Measurements from ENCODE around the gene HSF2.

DNA sequence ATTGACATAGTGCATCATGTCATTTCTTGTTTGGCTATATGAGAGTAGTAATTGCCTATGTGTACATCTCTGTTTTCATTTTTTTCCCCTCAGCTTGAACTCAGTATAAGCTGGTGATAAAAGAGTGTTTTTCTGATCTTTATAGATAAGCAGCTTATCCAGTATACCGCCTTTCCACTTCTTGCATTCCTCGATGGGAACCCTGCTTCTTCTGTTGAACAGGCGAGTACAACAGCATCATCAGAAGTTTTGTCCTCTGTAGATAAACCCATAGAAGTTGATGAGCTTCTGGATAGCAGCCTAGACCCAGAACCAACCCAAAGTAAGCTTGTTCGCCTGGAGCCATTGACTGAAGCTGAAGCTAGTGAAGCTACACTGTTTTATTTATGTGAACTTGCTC, 32.3 kb downstream of the HSF2 start:
- TF ChIP-seq POLR2A (IDR thresholded peaks at IDR 0.05) = no peak
- TF ChIP-seq, protein P1, sequence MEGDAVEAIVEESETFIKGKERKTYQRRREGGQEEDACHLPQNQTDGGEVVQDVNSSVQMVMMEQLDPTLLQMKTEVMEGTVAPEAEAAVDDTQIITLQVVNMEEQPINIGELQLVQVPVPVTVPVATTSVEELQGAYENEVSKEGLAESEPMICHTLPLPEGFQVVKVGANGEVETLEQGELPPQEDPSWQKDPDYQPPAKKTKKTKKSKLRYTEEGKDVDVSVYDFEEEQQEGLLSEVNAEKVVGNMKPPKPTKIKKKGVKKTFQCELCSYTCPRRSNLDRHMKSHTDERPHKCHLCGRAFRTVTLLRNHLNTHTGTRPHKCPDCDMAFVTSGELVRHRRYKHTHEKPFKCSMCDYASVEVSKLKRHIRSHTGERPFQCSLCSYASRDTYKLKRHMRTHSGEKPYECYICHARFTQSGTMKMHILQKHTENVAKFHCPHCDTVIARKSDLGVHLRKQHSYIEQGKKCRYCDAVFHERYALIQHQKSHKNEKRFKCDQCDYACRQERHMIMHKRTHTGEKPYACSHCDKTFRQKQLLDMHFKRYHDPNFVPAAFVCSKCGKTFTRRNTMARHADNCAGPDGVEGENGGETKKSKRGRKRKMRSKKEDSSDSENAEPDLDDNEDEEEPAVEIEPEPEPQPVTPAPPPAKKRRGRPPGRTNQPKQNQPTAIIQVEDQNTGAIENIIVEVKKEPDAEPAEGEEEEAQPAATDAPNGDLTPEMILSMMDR (IDR thresholded peaks at IDR 0.05) = no peak
